K562 (cell line): ENCODE data around the gene TRMT44. TPM values are rescaled to one million over a fixed set of nuclear protein-coding genes. Genes with fewer than 3 reads are reported as not detected.

Experiments used
- BRF1 ChIP-seq: IDR thresholded peaks from 3 replicates; pipeline ENCODE4 v1.6.1; 2011; ENCODE audit warnings: borderline replicate concordance, mild to moderate bottlenecking; ENCODE audit not compliant: insufficient read length; ENCODE audit errors: extremely low read depth
- CBFA2T2 ChIP-seq: fragments of 450-650 bp; conservative IDR thresholded peaks from 2 replicates; pipeline ENCODE4 v1.6.1; 2017; ENCODE audit warnings: mild to moderate bottlenecking
- CTCF ChIP-seq, 3 experiments: IDR thresholded peaks in 2 of 3; conservative IDR thresholded peaks in 1 of 3; 2 replicates each; pipeline ENCODE4 v1.5.1; 2011 to 2012; ENCODE audit warnings: low read length in 3 of 3, mild to moderate bottlenecking in 3 of 3, control low read depth in 2 of 3, improper control_type of control experiment in 1 of 3, inconsistent platforms in 1 of 3, low read depth in 1 of 3, mixed read lengths in 1 of 3, moderate library complexity in 1 of 3; ENCODE audit not compliant: insufficient read depth in 2 of 3
- DACH1 ChIP-seq: fragments of 450-650 bp; IDR thresholded peaks from 2 replicates; pipeline ENCODE4 v1.6.1; 2018; ENCODE audit not compliant: partially characterized antibody
- DPF2 ChIP-seq: fragments of 450-650 bp; IDR thresholded peaks from 2 replicates; pipeline ENCODE4 v1.6.1; 2016
- EGR1 ChIP-seq: fragments of 450-650 bp; conservative IDR thresholded peaks from 2 replicates; pipeline ENCODE4 v1.6.1; 2017; ENCODE audit warnings: mild to moderate bottlenecking
- FIP1L1 ChIP-seq: fragments of 200-400 bp; formaldehyde crosslinking; IDR thresholded peaks from 2 replicates; pipeline ENCODE4 v1.6.1; 2018; ENCODE audit warnings: mild to moderate bottlenecking, low read depth, low read length; ENCODE audit not compliant: poor library complexity, severe bottlenecking
- JUNB ChIP-seq: fragments of 450-650 bp; formaldehyde crosslinking; conservative IDR thresholded peaks from 2 replicates; pipeline ENCODE4 v1.4.0; 2020; ENCODE audit warnings: mild to moderate bottlenecking
- NCOA1 ChIP-seq: fragments of 450-650 bp; IDR thresholded peaks from 2 replicates; pipeline ENCODE4 v1.6.1; 2016; ENCODE audit warnings: low read depth
- NRF1 ChIP-seq, 2 experiments: fragments of 450-650 bp; IDR thresholded peaks in 1 of 2; conservative IDR thresholded peaks in 1 of 2; 2 replicates each; pipeline ENCODE4 v1.6.1; 2014; ENCODE audit warnings: mild to moderate bottlenecking in 2 of 2
- PKNOX1 ChIP-seq: fragments of 450-650 bp; IDR thresholded peaks from 2 replicates; pipeline ENCODE4 v1.6.1; 2016
- RAD21 ChIP-seq, 2 experiments: fragments of 250-450 bp in 1 of 2; fragments of 450-650 bp in 1 of 2; sonication (Bioruptor Pico) in 1 of 2; formaldehyde crosslinking in 1 of 2; IDR thresholded peaks in 1 of 2; conservative IDR thresholded peaks in 1 of 2; 2 replicates each; pipeline versions ENCODE4 v1.4.0 to v1.8.0; 2020 to 2022; ENCODE audit warnings: mild to moderate bottlenecking in 2 of 2, moderate library complexity in 1 of 2
- TAL1 ChIP-seq: fragments of 450-650 bp; IDR thresholded peaks from 2 replicates; pipeline ENCODE4 v1.6.1; 2016; ENCODE audit warnings: mild to moderate bottlenecking
- THAP12 ChIP-seq: fragments of 250-450 bp; sonication (Bioruptor Pico); IDR thresholded peaks from 2 replicates; pipeline ENCODE4 v1.9.0; 2021; ENCODE audit warnings: mild to moderate bottlenecking, inconsistent platforms
- USF1 ChIP-seq: sonication (generic); formaldehyde crosslinking; IDR thresholded peaks from 2 replicates; pipeline ENCODE4 v1.9.0; 2022; ENCODE audit warnings: mild to moderate bottlenecking, missing genetic modification reagents
- USF2 ChIP-seq: sonication (generic); formaldehyde crosslinking; IDR thresholded peaks from 2 replicates; pipeline ENCODE4 v1.5.0; 2020; ENCODE audit warnings: missing genetic modification reagents
- YY1 ChIP-seq, 3 experiments: IDR thresholded peaks; 2 replicates each; pipeline ENCODE4 v1.6.1; 2011; ENCODE audit warnings: low read length in 2 of 3, mild to moderate bottlenecking in 2 of 3, moderate library complexity in 2 of 3, borderline replicate concordance in 1 of 3, control low read depth in 1 of 3, low read depth in 1 of 3; ENCODE audit not compliant: insufficient read depth in 3 of 3, insufficient replicate concordance in 2 of 3, control insufficient read depth in 1 of 3, insufficient read length in 1 of 3; ENCODE audit errors: extremely low read depth in 1 of 3
- polyA plus RNA-seq, 8 experiments: library from polyadenylated mRNA; depleted of rRNA in 4 of 8; stranded (reverse) in 5 of 8; unstranded in 3 of 8; fragments of >200 nt; fragmentation: Nextera tagmentation in 2 of 8; fragmentation: Illumina TruSeq in 1 of 8; extraction: Ambion mirVana in 2 of 8; extraction: Trizol in 1 of 8; gene quantifications; 2 replicates each; pipeline versions ENCODE4 v1.2.1 to v1.2.3, GENCODE V29; 2011 to 2014; ENCODE audit warnings: inconsistent platforms in 1 of 8, missing spikeins in 1 of 8
- total RNA-seq, 7 experiments: library from RNA; depleted of rRNA in 6 of 7; stranded (reverse); fragments of >200 nt in 6 of 7; fragmentation: Illumina TruSeq in 2 of 7; extraction: Trizol in 2 of 7; gene quantifications; 2 replicates each; pipeline versions ENCODE4 v1.2.1 to v1.2.3, GENCODE V29; 2011 to 2021; ENCODE audit warnings: low replicate concordance in 1 of 7

The TRMT44 gene
- total and polyA plus RNA-seq, 9 of the 15 experiments (the other 6 are each of a cell fraction or from before 2014, with no cell fraction given) = 1.2 to 18.6 (median 10.0) TPM

GRCh38 chr4:8400632-8401325 lies 39.8 kb upstream of the TRMT44 start (continued):
- no peak for TF ChIP-seq THAP12 (CRISPR knock-in tag)
- TF ChIP-seq FIP1L1 = no peak
- 0 out of 6 replicates have a peak, but pooled peaks of 1 of the 3 experiments have one; percentile 20 for TF ChIP-seq CTCF (IDR thresholded peaks at IDR 0.05 in 2 of 3, conservative IDR thresholded peaks at IDR 0.05 in 1 of 3; ENCODE audit: insufficient read depth in 2 of 3, low read depth in 1 of 3, low read length in 3 of 3)
- TF ChIP-seq YY1 (IDR thresholded peaks at IDR 0.05; ENCODE audit: borderline replicate concordance in 1 of 3, control insufficient read depth in 1 of 3, extremely low read depth in 1 of 3, insufficient read depth in 3 of 3, insufficient read length in 1 of 3, insufficient replicate concordance in 2 of 3, low read depth in 1 of 3, low read length in 2 of 3) = no peak
- no peak for TF ChIP-seq CBFA2T2
- TF ChIP-seq NCOA1 = no peak
- TF ChIP-seq TAL1 = no peak
- peak in 1 of 2 experiments; percentile 29; a peak in 2 of 4 replicates for TF ChIP-seq RAD21 (CRISPR knock-in tag; conservative IDR thresholded peaks at IDR 0.05 in 1 of 2, IDR thresholded peaks at IDR 0.05 in 1 of 2)
- no peak for TF ChIP-seq BRF1
- peak; percentile 71 to 73 for TF ChIP-seq NRF1 (conservative IDR thresholded peaks at IDR 0.05 in 1 of 2, IDR thresholded peaks at IDR 0.05 in 1 of 2)
- peak; percentile 75 for TF ChIP-seq USF1 (CRISPR knock-in tag)
- TF ChIP-seq EGR1 = no peak
- no peak for TF ChIP-seq DACH1
- 0 out of 2 replicates have a peak, but pooled peaks have one; percentile 14 for TF ChIP-seq PKNOX1
- TF ChIP-seq JUNB = no peak
- peak; percentile 84 for TF ChIP-seq USF2
- no peak for TF ChIP-seq DPF2
